CD4-positive, alpha-beta T cell (primary cell): ENCODE results near the gene FOXD1. TPM values are rescaled to one million over a fixed set of nuclear protein-coding genes. Genes with fewer than 3 reads are reported as not detected.

Experiments
- ATAC-seq: fragments of 200-7000 bp; cut with Tn5 transposase; one replicate; pipeline ENCODE4 v1.10.0; 2022; ENCODE audit warnings: mild to moderate bottlenecking; ENCODE audit not compliant: poor library complexity
- CTCF ChIA-PET: fragments of 350-600 bp; sonication (Branson Sonifier 250); formaldehyde crosslinking; loops from one replicate; lab custom pipeline; 2021; ENCODE audit warnings: antibody characterized with exemption, inconsistent platforms; lab: Charles Lee
- POLR2A ChIA-PET: fragments of 350-600 bp; sonication (Branson Sonifier 250); formaldehyde crosslinking; loops from one replicate; lab custom pipeline; 2021; ENCODE audit warnings: antibody characterized with exemption, inconsistent platforms; lab: Charles Lee
- DNase-seq, 14 experiments: peaks; one replicate each; pipeline ENCODE4 v3.0.0-alpha.2; 2013 to 2020; ENCODE audit warnings: mixed read lengths in 2 of 14
- H3K27ac ChIP-seq, 2 donors: one replicate each; pipeline versions ENCODE4 v1.5.1 to v1.7.0; 2013; ENCODE audit warnings: low read length in 2 of 2, low read depth in 1 of 2, mild to moderate bottlenecking in 1 of 2
- H3K27me3 ChIP-seq, 2 experiments: 1 replicate in 1 of 2; 2 replicates in 1 of 2; pipeline versions ENCODE4 v1.6.1 to v1.7.0; 2013; ENCODE audit warnings: low read length in 2 of 2, control low read depth in 1 of 2, mild to moderate bottlenecking in 1 of 2, moderate library complexity in 1 of 2; ENCODE audit not compliant: insufficient read depth in 2 of 2, control insufficient read depth in 1 of 2
- H3K36me3 ChIP-seq: one replicate; pipeline ENCODE4 v1.6.1; 2013; ENCODE audit warnings: low read length, control low read depth; ENCODE audit not compliant: insufficient read depth
- H3K4me1 ChIP-seq: one replicate; pipeline ENCODE4 v1.6.1; 2013; ENCODE audit warnings: low read length, control low read depth; ENCODE audit not compliant: insufficient read depth
- H3K4me3 ChIP-seq: one replicate; pipeline ENCODE4 v1.5.1; 2013; ENCODE audit warnings: mild to moderate bottlenecking, low read length, moderate library complexity
- H3K9me3 ChIP-seq, 2 experiments: 1 replicate in 1 of 2; 2 replicates in 1 of 2; pipeline versions ENCODE4 v1.6.1 to v1.7.0; 2013; ENCODE audit warnings: low read length in 2 of 2, mild to moderate bottlenecking in 2 of 2, control low read depth in 1 of 2, moderate library complexity in 1 of 2; ENCODE audit not compliant: control insufficient read depth in 1 of 2, insufficient read depth in 1 of 2
- H3K27ac Mint-ChIP-seq: one replicate; pipeline ENCODE4 v1.8.0; 2020; ENCODE audit warnings: mixed read lengths
- H3K27me3 Mint-ChIP-seq: one replicate; pipeline ENCODE4 v1.8.0; 2021; ENCODE audit warnings: mixed read lengths
- H3K36me3 Mint-ChIP-seq: one replicate; pipeline ENCODE4 v1.8.0; 2021; ENCODE audit warnings: low read depth, mixed read lengths
- H3K4me1 Mint-ChIP-seq: one replicate; pipeline ENCODE4 v1.8.0; 2021; ENCODE audit warnings: low read depth, mixed read lengths
- H3K4me3 Mint-ChIP-seq: one replicate; pipeline ENCODE4 v1.8.0; 2020; ENCODE audit warnings: mild to moderate bottlenecking, mixed read lengths
- H3K9me3 Mint-ChIP-seq: one replicate; pipeline ENCODE4 v1.8.0; 2020; ENCODE audit warnings: mixed read lengths
- intact Hi-C, 2 experiments: fragments of 100-400 bp; cut with DNase I in 1 of 2; cut with micrococcal nuclease in 1 of 2; formaldehyde crosslinking; loops; one replicate each; pipeline versions ENCODE4 v1.15.1 to v1.9.0; 2023 to 2025; cut with DNase I, micrococcal nuclease
- total RNA-seq, 174 experiments: library from RNA in 2 of 174; stranded (reverse) in 2 of 174; gene quantifications; one replicate each; pipeline ENCODE4 v1.2.3 and lab custom pipeline; 2021 to 2026
- TF ChIP-seq, protein P1 (sequence below): fragments of 200-600 bp; IDR thresholded peaks from one replicate; pipeline ENCODE4 v1.8.0; 2022; ENCODE audit warnings: antibody characterized with exemption, mild to moderate bottlenecking

The FOXD1 gene
- total RNA-seq, 2 experiments from 2014 or later, result not detected

GRCh38 chr5:73450672-73451223 is 2.2 kb upstream of the FOXD1 start:
- ChIA-PET POLR2A (interaction anchor here (0.9 to 2.0 kb wide), 2 partner anchors 8 to 235 kb away, joined by 3 to 13 read pairs; no protein-coding TSS in a partner anchor), CTCF (interaction anchor here (0.9 to 1.4 kb wide), 10 partner anchors 9 to 367 kb away, joined by 3 to 12 read pairs (median 4); partner anchors contain the start of gene BTF3)
- peaks cover 58 to 78% of the 10 kb centered on the region in 2 experiments for H3K27me3 ChIP-seq

GRCh38 chr5:73450137-73450536 is 1.6 kb upstream of the FOXD1 start:
- H3K27ac Mint-ChIP-seq, result peak overlapping the region; percentile 41
- CTCF ChIA-PET, result no interaction called here
- H3K9me3 ChIP-seq, result peaks cover 5 to 29% of the 10 kb centered on the region in 2 experiments
- H3K4me1 ChIP-seq, result peaks cover 36% of the 10 kb centered on the region
- H3K9me3 Mint-ChIP-seq, result peaks cover 2% of the 10 kb centered on the region
- no peak overlapping the region for H3K27ac ChIP-seq
- intact Hi-C loops, result loop anchor here (2.0 to 5.0 kb wide), 8 partner anchors 47 to 493 kb away; partner anchors contain the start of genes BTF3 (in 1 of the 2) and FCHO2 (in 1 of the 2)
- H3K27me3 Mint-ChIP-seq, result peaks cover 84% of the 10 kb centered on the region
- peaks cover 6% of the 10 kb centered on the region for H3K36me3 Mint-ChIP-seq
- DNase-seq, result no peak
- H3K27me3 ChIP-seq, result peaks cover 58 to 81% of the 10 kb centered on the region in 2 experiments
- TF ChIP-seq, protein P1, sequence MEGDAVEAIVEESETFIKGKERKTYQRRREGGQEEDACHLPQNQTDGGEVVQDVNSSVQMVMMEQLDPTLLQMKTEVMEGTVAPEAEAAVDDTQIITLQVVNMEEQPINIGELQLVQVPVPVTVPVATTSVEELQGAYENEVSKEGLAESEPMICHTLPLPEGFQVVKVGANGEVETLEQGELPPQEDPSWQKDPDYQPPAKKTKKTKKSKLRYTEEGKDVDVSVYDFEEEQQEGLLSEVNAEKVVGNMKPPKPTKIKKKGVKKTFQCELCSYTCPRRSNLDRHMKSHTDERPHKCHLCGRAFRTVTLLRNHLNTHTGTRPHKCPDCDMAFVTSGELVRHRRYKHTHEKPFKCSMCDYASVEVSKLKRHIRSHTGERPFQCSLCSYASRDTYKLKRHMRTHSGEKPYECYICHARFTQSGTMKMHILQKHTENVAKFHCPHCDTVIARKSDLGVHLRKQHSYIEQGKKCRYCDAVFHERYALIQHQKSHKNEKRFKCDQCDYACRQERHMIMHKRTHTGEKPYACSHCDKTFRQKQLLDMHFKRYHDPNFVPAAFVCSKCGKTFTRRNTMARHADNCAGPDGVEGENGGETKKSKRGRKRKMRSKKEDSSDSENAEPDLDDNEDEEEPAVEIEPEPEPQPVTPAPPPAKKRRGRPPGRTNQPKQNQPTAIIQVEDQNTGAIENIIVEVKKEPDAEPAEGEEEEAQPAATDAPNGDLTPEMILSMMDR, result no peak
- no peaks in the 10 kb centered on the region for H3K36me3 ChIP-seq
- POLR2A ChIA-PET, result interaction anchor here (0.6 to 2.0 kb wide), 2 partner anchors 72 to 234 kb away, joined by 3 to 13 read pairs; no protein-coding TSS in a partner anchor
- no peak overlapping the region for H3K4me3 ChIP-seq
- peak overlapping the region; percentile 58 for H3K4me3 Mint-ChIP-seq
- ATAC-seq, result no peak
- peaks cover 14% of the 10 kb centered on the region for H3K4me1 Mint-ChIP-seq

More at GRCh38 chr5:73450672-73451223, 2.2 kb upstream of the FOXD1 start:
- Mint-ChIP-seq H3K4me3 (peak overlapping the region; percentile 61), H3K4me1 (peaks cover 13% of the 10 kb centered on the region), H3K9me3 (peaks cover 2% of the 10 kb centered on the region), H3K36me3 (peaks cover 6% of the 10 kb centered on the region), H3K27ac (no peak overlapping the region), H3K27me3 (peaks cover 85% of the 10 kb centered on the region)
- ATAC-seq (no peak), DNase-seq (peak in 3 of 14 experiments; percentile 4 to 43 (median 22))
- Histone ChIP-seq H3K9me3 (peaks cover 5 to 29% of the 10 kb centered on the region in 2 experiments), H3K27ac (no peak overlapping the region), H3K4me3 (no peak overlapping the region), H3K36me3 (no peaks in the 10 kb centered on the region), H3K4me1 (peaks cover 36% of the 10 kb centered on the region)
- intact Hi-C loops, result loop anchor here (2.0 to 5.0 kb wide), 8 partner anchors 47 to 493 kb away; partner anchors contain the start of genes BTF3 (in 1 of the 2) and FCHO2 (in 1 of the 2)
- TF ChIP-seq, protein P1, result no peak

- DNase-seq, result peak in 12 of 14 experiments; percentile 16 to 71 (median 37)
- peak overlapping the region; percentile 68 for H3K27ac Mint-ChIP-seq
- CTCF ChIA-PET, result interaction anchor here (1.3 kb wide), 1 partner anchor 42 kb away, joined by 3 read pairs; no protein-coding TSS in a partner anchor
Observed at GRCh38 chr5:73447530-73448462, 781 bp downstream of the FOXD1 start.

More at GRCh38 chr5:73447530-73448462, 781 bp downstream of the FOXD1 start:
- intact Hi-C loops, result loop anchor here in 1 of 2 experiments (2.0 kb wide), 1 partner anchor 491 kb away; the partner anchor contains the start of gene FCHO2
- peaks cover 9 to 41% of the 10 kb centered on the region in 2 experiments for H3K9me3 ChIP-seq
- H3K27ac ChIP-seq, result no peak overlapping the region
- H3K4me1 ChIP-seq, result peaks cover 41% of the 10 kb centered on the region
- peaks cover 64 to 84% of the 10 kb centered on the region in 2 experiments for H3K27me3 ChIP-seq
- Mint-ChIP-seq H3K4me3 (peak overlapping the region; percentile 88), H3K9me3 (peaks cover 2% of the 10 kb centered on the region), H3K36me3 (peaks cover 6% of the 10 kb centered on the region), H3K27me3 (peaks cover 87% of the 10 kb centered on the region), H3K4me1 (peaks cover 20% of the 10 kb centered on the region)
- POLR2A ChIA-PET, result interaction anchor here (0.9 to 2.4 kb wide), 4 partner anchors 51 to 232 kb away, joined by 3 to 8 read pairs (median 4); partner anchors contain the start of gene BTF3
- peak; percentile 57 for ATAC-seq
- no peaks in the 10 kb centered on the region for H3K36me3 ChIP-seq
- TF ChIP-seq, protein P1, result no peak
- H3K4me3 ChIP-seq, result peak overlapping the region; percentile 54
